Activated naive CD4-positive, alpha-beta T cell treated with anti-CD3 and anti-CD28 coated beads, Interleukin-2, amount 50 U/mL, for 24 hours (primary cell): Measurements from ENCODE around the gene CRYZL1.

Source experiments
- H3K27ac Mint-ChIP-seq: one replicate; pipeline ENCODE4 v1.8.0; 2021; ENCODE audit warnings: mild to moderate bottlenecking, mixed read lengths
- H3K27me3 Mint-ChIP-seq: one replicate; pipeline ENCODE4 v1.8.0; 2021; ENCODE audit warnings: mixed read lengths
- H3K36me3 Mint-ChIP-seq: one replicate; pipeline ENCODE4 v1.8.0; 2021; ENCODE audit warnings: mixed read lengths
- H3K4me1 Mint-ChIP-seq: one replicate; pipeline ENCODE4 v1.8.0; 2021; ENCODE audit warnings: mixed read lengths
- H3K4me3 Mint-ChIP-seq: one replicate; pipeline ENCODE4 v1.8.0; 2021; ENCODE audit warnings: mild to moderate bottlenecking, mixed read lengths
- H3K9me3 Mint-ChIP-seq: one replicate; pipeline ENCODE4 v1.8.0; 2021; ENCODE audit warnings: mixed read lengths

CRYZL1 gene

GRCh38 chr21:33668620-33669019 lies 27.1 kb upstream of the CRYZL1 start:
- H3K27ac Mint-ChIP-seq = no peak overlapping the region
- H3K9me3 Mint-ChIP-seq = no peaks in the 10 kb centered on the region

GRCh38 chr21:33668180-33668579 lies 26.6 kb upstream of the CRYZL1 start:
- Mint-ChIP-seq H3K4me3 (no peak overlapping the region), H3K9me3 (no peaks in the 10 kb centered on the region), H3K36me3 (no peaks in the 10 kb centered on the region), H3K4me1 (no peaks in the 10 kb centered on the region), H3K27me3 (no peaks in the 10 kb centered on the region), H3K27ac (no peak overlapping the region)

More at GRCh38 chr21:33668620-33669019, 27.1 kb upstream of the CRYZL1 start:
- Mint-ChIP-seq H3K4me3 (no peak overlapping the region), H3K27me3 (no peaks in the 10 kb centered on the region), H3K36me3 (no peaks in the 10 kb centered on the region), H3K4me1 (no peaks in the 10 kb centered on the region)

GRCh38 chr21:33667636-33668035 lies 26.1 kb upstream of the CRYZL1 start:
- Mint-ChIP-seq H3K9me3 (no peaks in the 10 kb centered on the region), H3K4me3 (no peak overlapping the region), H3K4me1 (no peaks in the 10 kb centered on the region), H3K27me3 (no peaks in the 10 kb centered on the region), H3K27ac (no peak overlapping the region), H3K36me3 (no peaks in the 10 kb centered on the region)

- H3K27ac Mint-ChIP-seq = no peak overlapping the region
- H3K9me3 Mint-ChIP-seq = peaks cover 5% of the 10 kb centered on the region
- H3K4me1 Mint-ChIP-seq = no peaks in the 10 kb centered on the region
- H3K27me3 Mint-ChIP-seq = peaks cover 2% of the 10 kb centered on the region
- H3K4me3 Mint-ChIP-seq = no peak overlapping the region
- H3K36me3 Mint-ChIP-seq = peaks cover 3% of the 10 kb centered on the region
Measured at GRCh38 chr21:33666153-33666552, 24.6 kb upstream of the CRYZL1 start.

GRCh38 chr21:33664135-33664534 lies 22.6 kb upstream of the CRYZL1 start:
- H3K9me3 Mint-ChIP-seq = peaks cover 5% of the 10 kb centered on the region
- H3K4me1 Mint-ChIP-seq = no peaks in the 10 kb centered on the region
- H3K4me3 Mint-ChIP-seq = no peak overlapping the region
- H3K27ac Mint-ChIP-seq = no peak overlapping the region
- peaks cover 4% of the 10 kb centered on the region for H3K36me3 Mint-ChIP-seq
- peaks cover 2% of the 10 kb centered on the region for H3K27me3 Mint-ChIP-seq

- Mint-ChIP-seq H3K36me3 (peaks cover 4% of the 10 kb centered on the region), H3K27ac (no peak overlapping the region), H3K27me3 (peaks cover 5% of the 10 kb centered on the region), H3K9me3 (peaks cover 5% of the 10 kb centered on the region), H3K4me3 (no peak overlapping the region), H3K4me1 (no peaks in the 10 kb centered on the region)
Measured at GRCh38 chr21:33663241-33663640, 21.7 kb upstream of the CRYZL1 start.

- H3K4me3 Mint-ChIP-seq = no peak overlapping the region
- peaks cover 6% of the 10 kb centered on the region for H3K36me3 Mint-ChIP-seq
- peaks cover 5% of the 10 kb centered on the region for H3K9me3 Mint-ChIP-seq
- H3K4me1 Mint-ChIP-seq = no peaks in the 10 kb centered on the region
- H3K27ac Mint-ChIP-seq = no peak overlapping the region
- peaks cover 8% of the 10 kb centered on the region for H3K27me3 Mint-ChIP-seq
Measured at GRCh38 chr21:33662046-33662445, 20.5 kb upstream of the CRYZL1 start.

GRCh38 chr21:33661146-33661545 lies 19.6 kb upstream of the CRYZL1 start:
- peaks cover 8% of the 10 kb centered on the region for H3K27me3 Mint-ChIP-seq
- H3K36me3 Mint-ChIP-seq = peaks cover 6% of the 10 kb centered on the region
- H3K4me1 Mint-ChIP-seq = no peaks in the 10 kb centered on the region
- H3K9me3 Mint-ChIP-seq = peaks cover 5% of the 10 kb centered on the region
- H3K4me3 Mint-ChIP-seq = no peak overlapping the region
- no peak overlapping the region for H3K27ac Mint-ChIP-seq

GRCh38 chr21:33660406-33660805 lies 18.9 kb upstream of the CRYZL1 start:
- Mint-ChIP-seq H3K4me3 (no peak overlapping the region), H3K27me3 (peaks cover 8% of the 10 kb centered on the region), H3K27ac (no peak overlapping the region), H3K36me3 (peaks cover 6% of the 10 kb centered on the region), H3K9me3 (peaks cover 5% of the 10 kb centered on the region), H3K4me1 (no peaks in the 10 kb centered on the region)

GRCh38 chr21:33659568-33659949 lies 18.0 kb upstream of the CRYZL1 start:
- no peak overlapping the region for H3K27ac Mint-ChIP-seq
- H3K4me1 Mint-ChIP-seq = no peaks in the 10 kb centered on the region
- peaks cover 6% of the 10 kb centered on the region for H3K36me3 Mint-ChIP-seq
- H3K4me3 Mint-ChIP-seq = no peak overlapping the region
- peaks cover 5% of the 10 kb centered on the region for H3K9me3 Mint-ChIP-seq
- H3K27me3 Mint-ChIP-seq = peaks cover 8% of the 10 kb centered on the region

- Mint-ChIP-seq H3K4me3 (no peak overlapping the region), H3K36me3 (peaks cover 6% of the 10 kb centered on the region), H3K27me3 (peaks cover 8% of the 10 kb centered on the region), H3K4me1 (no peaks in the 10 kb centered on the region), H3K27ac (no peak overlapping the region), H3K9me3 (peaks cover 5% of the 10 kb centered on the region)
Measured at GRCh38 chr21:33658919-33659567, 17.5 kb upstream of the CRYZL1 start.

- Mint-ChIP-seq H3K27ac (peak overlapping the region; percentile 30), H3K4me1 (no peaks in the 10 kb centered on the region), H3K27me3 (peaks cover 8% of the 10 kb centered on the region), H3K9me3 (peaks cover 5% of the 10 kb centered on the region), H3K36me3 (peaks cover 6% of the 10 kb centered on the region), H3K4me3 (no peak overlapping the region)
Measured at GRCh38 chr21:33657124-33657820, 15.7 kb upstream of the CRYZL1 start.

- Mint-ChIP-seq H3K27ac (no peak overlapping the region), H3K9me3 (no peaks in the 10 kb centered on the region), H3K27me3 (peaks cover 5% of the 10 kb centered on the region)
Measured at GRCh38 chr21:33655588-33656221, 14.2 kb upstream of the CRYZL1 start.

GRCh38 chr21:33654412-33654811 lies 12.9 kb upstream of the CRYZL1 start:
- Mint-ChIP-seq H3K9me3 (no peaks in the 10 kb centered on the region), H3K4me3 (no peak overlapping the region), H3K27me3 (peaks cover 5% of the 10 kb centered on the region), H3K27ac (no peak overlapping the region), H3K4me1 (no peaks in the 10 kb centered on the region), H3K36me3 (peaks cover 2% of the 10 kb centered on the region)

More at GRCh38 chr21:33655588-33656221, 14.2 kb upstream of the CRYZL1 start:
- Mint-ChIP-seq H3K4me1 (no peaks in the 10 kb centered on the region), H3K36me3 (peaks cover 2% of the 10 kb centered on the region), H3K4me3 (no peak overlapping the region)

- Mint-ChIP-seq H3K36me3 (peaks cover under 1% of the 10 kb centered on the region), H3K4me1 (no peaks in the 10 kb centered on the region), H3K27ac (no peak overlapping the region), H3K27me3 (no peaks in the 10 kb centered on the region), H3K4me3 (no peak overlapping the region), H3K9me3 (no peaks in the 10 kb centered on the region)
Measured at GRCh38 chr21:33651965-33652680, 10.6 kb upstream of the CRYZL1 start.
